HG03159 (cell line): ENCODE data around the gene ACVR1.
"Not testable (repeated sequence)": the region's sequence is repeated elsewhere in the genome, so short reads cannot be mapped to it uniquely, and the experiment has no call there.

Source experiments
- ATAC-seq: cut with Tn5 transposase; IDR thresholded peaks from one replicate; pipeline ENCODE4 v1.9.1; 2021; ENCODE audit warnings: mild to moderate bottlenecking, moderate library complexity; ENCODE audit not compliant: unreplicated experiment

The ACVR1 gene

DNA sequence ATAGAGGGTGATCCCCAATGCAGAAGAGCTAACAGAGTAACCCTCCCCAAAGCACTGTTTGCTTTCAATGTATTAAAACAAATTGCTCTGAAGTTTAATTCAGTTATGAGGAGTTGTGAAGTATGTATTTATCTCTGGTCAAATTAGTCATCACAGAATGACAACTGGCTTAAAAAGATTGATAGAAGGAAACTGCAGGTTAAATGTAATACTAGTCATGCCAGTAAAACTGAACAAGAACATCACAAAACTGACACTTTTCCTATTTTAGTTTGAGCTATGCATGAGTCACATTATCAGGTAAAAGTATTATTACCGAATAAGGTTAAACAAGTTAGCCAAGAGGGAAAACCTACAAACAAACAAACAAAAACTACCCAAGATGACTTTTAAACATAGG, 148.4 kb downstream of the ACVR1 start:
- ATAC-seq = no peak

- ATAC-seq = no peak
Observed at GRCh38 chr2:157726946-157727345, 149.2 kb downstream of the ACVR1 start.

- ATAC-seq = no peak
Observed at GRCh38 chr2:157725846-157726245, 150.3 kb downstream of the ACVR1 start.

GRCh38 chr2:157722580-157723234, 153.4 kb downstream of the ACVR1 start:
- ATAC-seq = no peak

DNA sequence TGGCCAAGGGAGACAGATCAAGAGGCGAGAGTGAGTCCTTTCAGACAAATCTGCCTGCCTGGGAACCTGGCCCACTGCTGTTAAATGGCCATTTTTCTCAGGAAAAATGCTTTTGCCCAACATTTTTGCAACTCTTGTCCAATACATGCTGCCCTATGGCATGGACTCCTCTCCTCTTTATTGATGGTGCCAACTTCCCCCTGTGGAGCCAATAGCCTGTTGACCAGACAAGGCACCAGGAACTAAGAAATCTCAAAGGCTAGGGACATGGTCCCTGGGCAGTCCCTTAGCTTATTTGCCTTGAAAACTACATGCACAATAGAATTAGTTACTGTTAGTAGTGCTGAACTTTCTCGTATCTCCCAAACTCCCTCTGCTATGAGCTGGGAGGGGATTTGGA, 155.6 kb downstream of the ACVR1 start:
- no peak for ATAC-seq

DNA sequence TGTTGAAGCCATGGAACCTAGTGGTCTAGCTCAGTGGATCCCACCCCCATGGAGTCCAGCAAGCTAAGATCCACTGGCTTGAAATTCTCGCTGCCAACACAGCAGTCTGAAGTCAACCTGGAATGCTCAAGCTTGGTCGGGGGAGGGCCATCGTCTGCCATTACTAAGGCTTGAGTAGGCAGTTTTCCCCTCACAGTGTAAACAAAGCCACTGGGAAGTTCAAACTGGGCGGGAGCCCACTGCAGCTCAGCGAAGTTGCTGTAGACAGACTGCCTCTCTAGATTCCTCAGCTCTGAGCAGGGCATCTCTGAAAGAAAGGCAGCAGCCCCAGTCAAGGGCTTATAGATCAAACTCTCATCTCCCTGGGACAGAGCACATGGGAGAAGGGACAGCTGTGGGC, 171.5 kb downstream of the ACVR1 start:
- ATAC-seq = not testable (repeated sequence)

GRCh38 chr2:157704148-157704547, 172.0 kb downstream of the ACVR1 start:
- ATAC-seq = not testable (repeated sequence)

DNA sequence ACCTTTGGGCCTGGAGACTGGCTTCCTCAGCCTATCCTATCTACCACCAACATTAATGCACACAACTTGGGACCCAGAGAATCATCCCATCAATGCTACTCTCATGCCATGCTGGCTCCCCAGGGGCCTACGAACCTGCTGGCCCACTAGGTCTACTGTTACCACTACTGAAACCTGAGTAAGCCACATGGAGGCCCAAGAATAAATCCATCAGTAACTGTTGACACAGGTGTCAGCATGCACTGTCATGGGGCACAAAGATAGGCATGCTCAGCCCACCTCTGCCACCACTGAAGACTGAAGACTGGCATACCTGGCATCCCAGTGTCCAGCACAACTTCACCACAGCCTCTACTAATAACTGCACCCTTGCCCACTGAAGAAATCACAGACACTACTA, 176.3 kb downstream of the ACVR1 start:
- no peak for ATAC-seq

- no peak for ATAC-seq
Observed at GRCh38 chr2:157699009-157699408, 177.1 kb downstream of the ACVR1 start.

- no peak for ATAC-seq
Observed at GRCh38 chr2:157698430-157698829, 177.7 kb downstream of the ACVR1 start.

- no peak for ATAC-seq
Observed at GRCh38 chr2:157696036-157696435, 180.1 kb downstream of the ACVR1 start.

- no peak for ATAC-seq
Observed at GRCh38 chr2:157692768-157693167, 183.4 kb downstream of the ACVR1 start.

GRCh38 chr2:157691695-157692094, 184.4 kb downstream of the ACVR1 start:
- ATAC-seq = no peak

- no peak for ATAC-seq
Observed at GRCh38 chr2:157691131-157691530, 185.0 kb downstream of the ACVR1 start.
